AG04449 (cell line): ENCODE measurements around the gene HCN2.
"Not testable (repeated sequence)": the region's sequence is repeated elsewhere in the genome, so short reads cannot be mapped to it uniquely, and the experiment has no call there.

Experiments used
- CTCF ChIA-PET: fragments of 350-600 bp; formaldehyde crosslinking; extraction: SDS; loops from one replicate; lab custom pipeline; 2021; ENCODE audit warnings: antibody characterized with exemption; lab: Yijun Ruan, JAX
- POLR2A ChIA-PET: fragments of 400-600, 350-600 bp; formaldehyde crosslinking; extraction: SDS; loops from one replicate; lab custom pipeline; 2020; ENCODE audit warnings: antibody characterized with exemption, inconsistent platforms; lab: Yijun Ruan, JAX
- DNase-seq: peaks from one replicate; pipeline ENCODE4 v3.0.0-alpha.2; 2010; ENCODE audit warnings: low read depth, low spot score
- H3K4me3 ChIP-seq: 2 replicates; pipeline ENCODE4 v1.5.1; 2011; ENCODE audit warnings: low read depth, mild to moderate bottlenecking, control low read depth, low read length
- CTCF ChIP-seq: IDR thresholded peaks from one replicate; pipeline ENCODE4 v1.5.1; 2011; ENCODE audit warnings: mild to moderate bottlenecking, moderate library complexity, low read length, control low read depth, inconsistent platforms; ENCODE audit not compliant: insufficient read depth; ENCODE audit errors: missing control alignments

HCN2 gene

GRCh38 chr19:623974-624373 is 34.3 kb downstream of the HCN2 start:
- no peak for TF ChIP-seq CTCF
- CTCF ChIA-PET = interaction anchor here (0.8 to 1.4 kb wide), 2 partner anchors 10 to 91 kb away, joined by 3 read pairs; partner anchors contain the start of gene POLRMT
- no peak overlapping the region for H3K4me3 ChIP-seq

DNA sequence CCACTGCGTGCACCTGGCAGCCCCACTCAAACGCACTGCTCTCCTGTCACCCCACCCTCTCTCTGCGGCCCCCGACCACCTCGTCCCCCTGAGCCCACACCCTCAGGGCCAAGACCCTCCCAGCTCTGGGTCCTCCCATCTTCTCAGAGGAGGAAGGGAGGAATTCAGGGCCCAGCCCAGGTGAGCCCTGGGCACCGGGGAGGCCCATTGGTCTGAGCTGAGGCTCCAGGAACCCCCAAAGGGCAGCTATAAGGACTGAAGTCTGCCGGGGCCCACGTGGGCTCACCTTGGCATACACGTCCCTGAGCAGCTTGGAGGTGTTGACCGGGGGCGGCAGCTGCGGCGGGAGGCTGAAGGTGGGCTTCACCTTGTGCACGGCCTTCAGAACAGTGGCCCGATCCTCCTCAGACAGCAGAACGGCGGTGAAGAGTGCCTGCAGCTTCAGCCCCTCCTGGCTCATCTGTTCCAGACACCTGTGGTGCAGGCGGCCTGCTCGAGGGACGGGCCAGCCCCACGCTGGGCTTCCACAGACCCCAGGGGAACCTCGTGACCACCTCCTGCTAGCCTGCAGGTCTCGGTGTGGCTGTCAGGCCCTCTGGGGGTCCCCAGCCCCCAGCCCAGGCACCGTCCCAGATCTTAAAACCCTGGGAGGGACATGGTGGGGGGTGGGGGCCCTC is 34.9 kb downstream of the HCN2 start:
- CTCF ChIA-PET = interaction anchor here (0.8 to 2.1 kb wide), 3 partner anchors 9 to 92 kb away, joined by 3 to 9 read pairs (median 3); partner anchors contain the start of gene POLRMT

More at GRCh38 chr19:623974-624373, 34.3 kb downstream of the HCN2 start:
- POLR2A ChIA-PET = interaction anchor here (1.2 kb wide), 1 partner anchor 10 kb away, joined by 3 read pairs; no protein-coding TSS in a partner anchor
- DNase-seq = peak; percentile 78

GRCh38 chr19:625257-625656 is 35.6 kb downstream of the HCN2 start:
- no peak overlapping the region for H3K4me3 ChIP-seq
- ChIA-PET CTCF (interaction anchor here (1.2 to 2.1 kb wide), 4 partner anchors 8 to 114 kb away, joined by 3 to 9 read pairs (median 4); partner anchors contain the start of gene POLRMT), POLR2A (no interaction called here)
- DNase-seq = no peak
- no peak for TF ChIP-seq CTCF

More for the DNA sequence above, 34.9 kb downstream of the HCN2 start:
- TF ChIP-seq CTCF = no peak
- H3K4me3 ChIP-seq = no peak overlapping the region
- no peak for DNase-seq
- POLR2A ChIA-PET = interaction anchor here (1.2 kb wide), 1 partner anchor 10 kb away, joined by 3 read pairs; no protein-coding TSS in a partner anchor

DNA sequence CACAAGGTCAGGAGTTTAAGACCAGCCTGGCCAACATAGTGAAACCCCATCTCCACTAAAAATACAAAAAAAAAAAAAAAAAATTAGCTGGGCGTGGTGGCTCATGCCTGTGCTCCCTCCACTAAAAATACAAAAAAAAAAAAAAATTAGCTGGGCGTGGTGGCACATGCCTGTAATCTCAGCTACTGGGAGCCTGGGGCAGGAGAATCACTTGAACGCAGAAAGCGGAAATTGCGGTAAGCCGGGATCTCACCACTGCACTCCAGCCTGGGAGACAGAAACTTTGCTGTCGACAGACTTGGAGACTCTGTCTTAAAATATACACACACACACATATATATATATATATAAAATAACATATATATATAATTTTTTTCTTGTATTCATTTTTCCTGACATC is 36.9 kb downstream of the HCN2 start:
- CTCF ChIA-PET = interaction anchor here (2.1 kb wide), 1 partner anchor 42 kb away, joined by 9 read pairs; no protein-coding TSS in a partner anchor
- POLR2A ChIA-PET, DNase-seq, H3K4me3 ChIP-seq: not testable (repeated sequence)

- CTCF ChIA-PET = no interaction called here
- TF ChIP-seq CTCF = peak; percentile 43
- H3K4me3 ChIP-seq = no peak overlapping the region
Observed at GRCh38 chr19:628168-628567, 38.5 kb downstream of the HCN2 start.

GRCh38 chr19:629515-629914 is 39.8 kb downstream of the HCN2 start:
- DNase-seq, POLR2A ChIA-PET, H3K4me3 ChIP-seq: not testable (repeated sequence)
- CTCF ChIA-PET = interaction anchor here (1.6 kb wide), 1 partner anchor 98 kb away, joined by 3 read pairs; the partner anchor contains the start of gene CDC34

More at GRCh38 chr19:628168-628567, 38.5 kb downstream of the HCN2 start:
- DNase-seq = no peak
- POLR2A ChIA-PET = no interaction called here

DNA sequence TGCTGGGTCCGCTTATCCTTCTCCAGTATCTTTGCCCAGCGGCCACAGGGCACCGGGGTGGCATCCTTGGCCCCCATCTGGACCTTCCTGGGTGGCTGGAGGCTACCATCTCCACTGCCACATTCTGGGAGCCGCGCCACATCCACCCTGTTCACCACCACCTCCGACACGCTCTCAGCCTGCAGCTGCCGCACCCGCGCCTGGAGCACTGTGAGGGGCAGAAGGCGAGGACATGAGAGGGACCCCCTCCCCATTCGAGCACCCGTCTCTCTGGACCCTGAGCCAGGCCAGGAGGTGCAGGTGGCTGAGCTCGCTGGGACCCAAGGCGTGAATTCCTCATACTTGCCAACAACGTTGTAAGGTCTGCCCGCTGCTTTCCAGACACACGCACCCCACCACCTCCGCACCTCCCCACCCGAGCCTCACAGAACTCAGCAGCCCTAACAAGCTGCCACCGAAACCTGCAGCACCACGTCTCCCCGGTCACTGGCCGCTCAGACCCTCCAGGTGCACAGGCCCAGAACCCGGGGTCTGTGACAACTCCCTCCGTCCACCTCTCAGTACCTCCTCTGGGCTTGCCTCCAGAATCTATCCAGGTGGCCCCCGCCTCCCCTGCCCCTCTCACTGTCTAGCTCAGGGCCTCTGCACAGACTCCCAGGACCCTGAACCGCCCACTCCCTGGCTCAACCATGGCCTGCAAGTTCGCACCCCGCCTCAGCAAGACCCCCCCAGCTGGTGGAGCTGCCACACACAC is 40.5 kb downstream of the HCN2 start:
- ChIA-PET POLR2A (no interaction called here), CTCF (interaction anchor here (1.6 to 1.8 kb wide), 2 partner anchors 18 to 99 kb away, joined by 3 to 4 read pairs; partner anchors contain the start of gene CDC34)
- TF ChIP-seq CTCF = no peak
- DNase-seq = no peak
- H3K4me3 ChIP-seq = no peak overlapping the region
